GM19372 (cell line): ENCODE measurements around the gene GPD2.
"Not testable (repeated sequence)": the region's sequence is repeated elsewhere in the genome, so short reads cannot be mapped to it uniquely, and the experiment has no call there.

Experiments used
- ATAC-seq: cut with Tn5 transposase; IDR thresholded peaks from one replicate; pipeline ENCODE4 v1.9.1; 2021; ENCODE audit warnings: mild to moderate bottlenecking, low read depth, moderate library complexity; ENCODE audit not compliant: unreplicated experiment

GPD2 gene

DNA sequence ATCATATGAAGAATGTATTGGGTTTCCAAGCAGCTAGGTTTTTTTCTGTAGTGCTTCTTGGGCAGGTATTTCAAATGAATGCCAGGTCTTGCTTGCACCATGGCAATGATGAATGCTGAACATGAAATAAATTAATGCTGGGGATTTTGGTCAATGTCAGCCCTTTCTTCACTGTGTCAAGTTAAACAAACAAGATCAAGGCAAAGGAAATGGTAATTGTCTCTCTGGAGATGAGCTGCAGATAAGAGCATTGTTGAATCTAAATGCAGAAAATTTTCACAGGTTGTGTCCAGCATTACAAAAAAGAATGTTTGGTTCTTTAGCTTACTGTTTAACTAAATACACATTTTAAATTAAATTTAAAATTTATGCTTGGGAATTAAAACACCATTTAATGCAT, 144.3 kb downstream of the GPD2 start:
- ATAC-seq: no peak

DNA sequence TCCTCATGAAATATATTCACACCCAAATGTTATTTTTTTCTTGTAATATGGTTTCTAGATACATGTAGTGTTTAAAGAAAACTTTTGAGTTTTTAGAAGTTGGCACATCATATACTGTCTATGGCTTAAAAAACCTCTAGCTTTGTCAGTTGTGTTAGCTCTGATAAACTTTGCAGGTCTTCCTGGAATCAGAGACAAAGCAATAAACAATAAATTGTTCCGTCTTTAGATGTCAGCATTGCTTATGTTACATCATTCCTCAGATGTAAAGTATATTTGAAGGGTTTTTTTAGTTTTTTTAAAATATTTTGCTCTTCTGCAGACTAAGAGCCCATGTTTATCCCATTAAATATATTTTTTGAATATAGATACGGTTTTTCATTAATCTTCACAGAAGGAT, 145.1 kb downstream of the GPD2 start:
- ATAC-seq: no peak

DNA sequence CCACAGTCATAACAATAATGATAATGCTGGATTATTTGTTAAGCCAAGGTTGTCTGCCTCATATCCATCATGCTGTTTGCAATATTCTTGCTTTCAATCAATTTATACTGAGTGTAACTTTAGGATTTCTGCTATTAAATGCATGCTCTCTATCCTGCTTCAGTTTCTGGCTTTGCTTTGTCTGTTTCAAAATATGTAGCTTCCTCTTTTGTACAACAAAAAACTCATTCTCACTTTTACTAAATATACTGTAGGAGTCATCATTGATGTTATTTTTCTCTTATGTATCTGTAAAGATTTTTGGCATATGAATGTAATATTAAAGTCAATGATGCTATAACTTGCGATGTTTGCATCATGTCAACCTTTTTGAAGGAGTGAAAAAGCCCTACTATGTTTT, 149.3 kb downstream of the GPD2 start:
- ATAC-seq: no peak

DNA sequence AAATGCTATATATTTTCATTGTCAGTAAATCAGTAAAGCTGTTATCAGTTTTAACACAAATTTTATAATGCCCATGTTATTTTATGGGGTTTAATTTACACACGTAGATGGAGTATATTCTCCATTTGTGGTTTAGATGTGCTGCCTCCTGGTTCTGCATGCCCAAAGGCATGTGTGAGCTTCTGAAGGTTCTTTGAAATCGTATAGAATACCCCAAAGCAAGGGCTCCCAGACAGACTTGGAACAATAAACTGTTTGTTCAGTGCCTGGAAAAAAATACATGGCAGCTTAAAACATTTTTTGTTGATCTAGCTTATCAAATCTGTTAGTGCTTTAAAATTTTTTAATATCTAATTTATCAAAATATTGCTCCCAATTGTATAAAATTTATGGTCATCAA, 150.4 kb downstream of the GPD2 start:
- no peak for ATAC-seq

- ATAC-seq: peak; percentile 69
These were observed 153.4 kb downstream of the GPD2 start for GRCh38 chr2:156589381-156590079.

DNA sequence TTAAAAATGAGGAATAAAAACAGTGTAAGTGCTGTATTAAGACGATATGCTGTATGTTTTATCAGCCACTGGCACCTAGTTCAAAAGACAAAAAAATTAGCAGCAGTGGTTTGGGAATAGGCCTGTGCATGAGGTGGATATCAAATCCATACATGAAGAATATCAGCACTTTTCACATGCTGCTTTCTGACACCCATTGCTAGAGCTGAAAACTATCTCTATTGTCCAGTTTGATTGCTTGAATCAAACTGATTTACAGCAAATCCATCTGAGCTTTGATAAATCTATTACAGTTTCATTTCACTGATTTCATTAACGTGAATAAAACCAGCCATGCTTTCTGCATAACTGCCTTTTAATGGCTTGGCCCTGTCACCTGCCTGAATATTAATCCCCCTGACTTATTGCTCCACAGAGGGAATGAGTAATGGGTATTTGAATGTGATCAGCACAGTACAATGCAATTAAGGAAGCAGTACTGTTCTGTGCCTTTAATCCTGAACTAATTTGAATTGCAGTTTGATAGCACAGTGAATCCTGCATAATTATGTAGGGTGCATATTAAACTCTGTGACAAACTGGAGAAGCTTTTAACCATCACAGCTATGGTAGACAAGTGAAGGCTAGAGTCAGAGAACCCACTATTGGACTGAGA, 154.0 kb downstream of the GPD2 start:
- ATAC-seq: no peak

DNA sequence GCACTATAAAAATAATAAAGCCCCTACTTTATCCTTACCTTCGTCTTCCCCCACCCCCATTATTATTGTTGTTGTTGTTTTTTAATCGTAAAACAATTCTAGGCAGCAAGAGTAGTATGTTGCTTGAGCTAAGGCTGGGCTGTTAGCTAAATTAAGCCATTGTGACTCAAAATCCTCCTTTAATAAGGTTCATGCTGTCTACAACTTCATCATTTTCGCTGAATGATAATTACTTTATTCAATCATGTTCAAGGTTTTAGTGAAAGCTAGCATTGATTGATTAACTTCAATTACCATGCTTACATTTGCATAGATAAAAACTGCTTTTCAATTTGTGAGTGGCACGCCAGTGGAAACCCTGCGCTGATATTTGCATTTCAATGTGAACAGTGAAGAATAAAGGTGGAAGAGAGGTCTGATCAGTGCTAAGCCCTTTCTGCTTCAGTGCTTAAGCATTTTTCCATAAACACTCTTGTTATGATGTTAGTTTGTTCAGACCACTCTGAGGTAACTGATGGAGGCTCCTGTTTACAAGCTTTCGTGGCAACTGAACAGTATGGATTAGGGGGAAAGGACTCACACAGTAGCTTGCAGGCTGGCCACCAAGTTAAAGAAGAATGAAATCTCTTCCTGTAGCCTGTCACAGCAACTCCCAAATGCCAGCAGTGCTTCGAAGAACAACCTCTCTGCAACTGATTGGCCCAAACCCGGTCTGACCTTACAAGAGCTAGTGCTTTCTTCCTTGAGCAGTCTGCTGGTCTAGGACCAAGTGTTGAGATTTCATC, 156.8 kb downstream of the GPD2 start:
- ATAC-seq: no peak

- ATAC-seq: no peak
These were observed 157.4 kb downstream of the GPD2 start for GRCh38 chr2:156593594-156593921.

- ATAC-seq: no peak
These were observed 162.4 kb downstream of the GPD2 start for GRCh38 chr2:156598563-156598962.

GRCh38 chr2:156600196-156600595, 164.0 kb downstream of the GPD2 start:
- no peak for ATAC-seq

DNA sequence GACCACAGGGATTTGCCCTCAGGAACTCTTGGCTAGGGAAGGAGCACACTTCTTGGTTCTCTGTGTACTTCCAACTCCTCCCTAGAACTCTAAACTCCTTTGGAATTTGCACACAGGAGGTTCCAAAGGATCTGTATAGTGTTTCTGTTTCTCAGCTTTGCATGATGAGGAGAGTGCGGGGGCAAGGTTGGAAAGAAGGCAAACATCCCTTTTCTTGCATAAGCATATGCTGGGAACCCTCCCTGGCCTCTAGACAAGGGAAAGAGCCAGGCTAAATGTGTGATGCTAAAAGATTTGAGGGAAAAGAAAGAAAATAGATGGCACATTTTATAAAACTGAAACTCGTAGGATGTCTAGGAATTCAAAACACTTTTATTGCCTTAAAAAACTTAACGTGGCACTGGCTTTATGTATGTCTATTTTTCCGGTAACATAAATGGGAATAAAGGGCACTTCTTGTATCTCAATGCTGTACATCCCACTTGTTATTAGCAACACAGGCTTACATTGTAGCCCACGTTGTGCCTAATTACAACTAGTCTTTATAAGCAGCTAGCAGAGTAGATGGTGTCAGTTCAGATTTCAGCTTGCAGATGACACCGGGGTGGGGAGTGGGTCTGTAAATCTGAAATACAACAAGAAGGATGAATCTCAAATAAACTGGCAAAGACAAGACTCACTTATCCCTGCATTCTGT, 165.8 kb downstream of the GPD2 start:
- ATAC-seq: no peak

DNA sequence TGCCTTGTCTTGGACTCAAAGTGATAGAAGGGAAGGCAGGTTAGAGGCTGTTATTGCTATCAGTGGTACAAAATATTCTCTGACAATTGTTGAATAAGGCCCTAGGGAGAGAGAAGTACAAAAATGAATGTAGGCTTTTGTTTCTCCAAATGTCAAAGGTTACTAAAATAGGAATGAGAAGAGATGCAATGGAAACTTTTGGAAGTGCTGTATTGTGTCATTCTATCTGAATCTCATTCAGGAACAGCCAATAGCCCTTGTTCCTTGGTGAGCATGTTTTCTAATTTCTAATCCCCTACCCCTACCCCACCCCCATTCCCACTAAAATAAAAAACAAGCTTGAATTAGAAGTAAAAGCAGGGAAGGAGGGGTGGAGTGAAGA, 166.4 kb downstream of the GPD2 start:
- ATAC-seq: no peak

GRCh38 chr2:156615836-156616322, 179.7 kb downstream of the GPD2 start:
- no peak for ATAC-seq

DNA sequence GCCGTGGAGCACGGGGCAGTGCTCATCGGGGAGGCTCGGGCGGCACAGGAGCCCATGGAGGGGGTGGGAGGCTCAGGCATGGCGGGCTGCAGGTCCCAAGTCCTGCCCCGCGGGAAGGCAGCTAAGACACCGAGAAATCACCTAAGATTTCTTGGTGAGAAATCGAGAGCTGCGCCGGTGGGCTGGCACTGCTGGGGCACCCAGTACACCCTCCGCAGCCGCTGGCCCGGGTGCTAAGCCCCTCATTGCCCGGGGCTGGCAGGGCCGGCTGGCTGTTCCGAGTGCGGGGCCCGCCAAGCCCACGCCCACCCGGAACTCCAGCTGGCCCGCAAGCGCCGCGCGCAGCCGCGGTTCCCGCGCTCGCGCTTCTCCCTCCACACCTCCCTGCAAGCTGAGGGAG, 181.9 kb downstream of the GPD2 start:
- not testable (repeated sequence) for ATAC-seq

GRCh38 chr2:156619021-156619539, 182.9 kb downstream of the GPD2 start:
- no peak for ATAC-seq

DNA sequence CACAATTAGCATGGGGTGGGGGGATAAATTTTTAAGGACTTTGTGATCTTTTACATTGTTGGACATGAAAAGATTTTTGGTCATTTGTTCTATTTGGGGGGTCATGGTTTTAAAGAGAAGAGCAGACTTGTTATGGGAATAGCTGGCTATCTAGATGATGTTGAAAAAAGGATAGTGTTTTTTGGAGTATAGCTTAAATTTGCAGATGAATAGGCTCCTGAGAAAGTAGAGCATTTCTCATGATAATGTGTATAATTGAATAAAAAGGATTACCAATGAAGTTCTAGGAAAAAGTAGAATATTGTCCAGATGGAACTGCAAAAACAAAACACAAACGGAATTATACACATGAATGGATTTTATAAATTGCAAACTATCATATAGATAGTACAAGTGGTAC, 186.3 kb downstream of the GPD2 start:
- no peak for ATAC-seq

GRCh38 chr2:156625360-156626170, 189.4 kb downstream of the GPD2 start:
- no peak for ATAC-seq

DNA sequence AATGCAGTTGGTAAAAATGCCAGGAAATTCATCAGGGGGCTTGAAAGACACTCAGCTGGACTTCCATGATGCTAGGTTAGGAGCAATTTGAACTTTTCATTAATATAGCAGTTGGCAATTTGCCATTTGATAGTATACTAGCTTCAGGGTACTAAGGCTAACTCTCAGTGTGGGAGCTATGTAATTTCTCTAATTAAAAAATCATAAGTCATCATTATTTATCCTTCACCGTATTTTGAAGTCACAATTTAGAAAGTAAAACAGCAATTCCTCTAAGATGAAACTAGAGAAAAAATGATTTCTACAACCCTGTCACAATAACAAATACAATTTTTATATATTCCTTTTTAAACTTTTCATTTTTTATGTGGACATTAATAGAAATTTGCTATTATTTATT, 190.8 kb downstream of the GPD2 start:
- ATAC-seq: no peak

GRCh38 chr2:156630579-156631337, 194.6 kb downstream of the GPD2 start:
- ATAC-seq: no peak
